ENCODE results near the gene RPL37. TPM values are rescaled to one million over a fixed set of nuclear protein-coding genes. Genes with fewer than 3 reads are reported as not detected.
"Not testable (repeated sequence)": the region's sequence is repeated elsewhere in the genome, so short reads cannot be mapped to it uniquely, and the experiment has no call there.

The RPL37 gene
- total RNA-seq, 1 donor from 2014 or later, result 1,632 TPM

GRCh38 chr5:40786664-40787063 is 48.4 kb downstream of the RPL37 start:
- Mint-ChIP-seq H3K36me3 (ENCODE audit: low read depth) (peaks cover 39% of the 10 kb centered on the region), H3K9me3 (peaks cover 21% of the 10 kb centered on the region), H3K4me1 (ENCODE audit: low read depth) (peaks cover 13% of the 10 kb centered on the region)
- intact Hi-C loops (cut with micrococcal nuclease); DNase-seq (ENCODE audit: low spot score); H3K4me3 Mint-ChIP-seq (ENCODE audit: low read depth); H3K27me3 Mint-ChIP-seq (ENCODE audit: low read depth); H3K27ac Mint-ChIP-seq: not testable (repeated sequence)

- no peak overlapping the region for H3K4me3 Mint-ChIP-seq (ENCODE audit: low read depth)
- peaks cover 21% of the 10 kb centered on the region for H3K9me3 Mint-ChIP-seq
- no peak overlapping the region for H3K27ac Mint-ChIP-seq
- H3K4me1 Mint-ChIP-seq (ENCODE audit: low read depth), result peaks cover 11% of the 10 kb centered on the region
- DNase-seq (ENCODE audit: low spot score), result no peak
- H3K36me3 Mint-ChIP-seq (ENCODE audit: low read depth), result peaks cover 39% of the 10 kb centered on the region
- intact Hi-C loops (cut with micrococcal nuclease), result no loop called here
- H3K27me3 Mint-ChIP-seq (ENCODE audit: low read depth), result no peaks in the 10 kb centered on the region
Observed at GRCh38 chr5:40784916-40785315, 50.1 kb downstream of the RPL37 start.

GRCh38 chr5:40784027-40784653 is 50.9 kb downstream of the RPL37 start:
- Mint-ChIP-seq H3K27ac (no peak overlapping the region), H3K9me3 (peaks cover 21% of the 10 kb centered on the region), H3K36me3 (ENCODE audit: low read depth) (peaks cover 34% of the 10 kb centered on the region), H3K4me3 (ENCODE audit: low read depth) (no peak overlapping the region), H3K4me1 (ENCODE audit: low read depth) (peaks cover 9% of the 10 kb centered on the region), H3K27me3 (ENCODE audit: low read depth) (no peaks in the 10 kb centered on the region)
- intact Hi-C loops (cut with micrococcal nuclease), result no loop called here
- no peak for DNase-seq (ENCODE audit: low spot score)

- Mint-ChIP-seq H3K27me3 (ENCODE audit: low read depth) (no peaks in the 10 kb centered on the region), H3K4me3 (ENCODE audit: low read depth) (no peak overlapping the region), H3K36me3 (ENCODE audit: low read depth) (peaks cover 19% of the 10 kb centered on the region), H3K9me3 (peaks cover 8% of the 10 kb centered on the region), H3K4me1 (ENCODE audit: low read depth) (peaks cover 9% of the 10 kb centered on the region), H3K27ac (no peak overlapping the region)
- no peak for DNase-seq (ENCODE audit: low spot score)
- intact Hi-C loops (cut with micrococcal nuclease), result no loop called here
Observed at GRCh38 chr5:40781843-40782409, 53.1 kb downstream of the RPL37 start.

- intact Hi-C loops (cut with micrococcal nuclease), result no loop called here
- Mint-ChIP-seq H3K4me1 (ENCODE audit: low read depth) (peaks cover 19% of the 10 kb centered on the region), H3K4me3 (ENCODE audit: low read depth) (no peak overlapping the region), H3K36me3 (ENCODE audit: low read depth) (peaks cover 19% of the 10 kb centered on the region), H3K27ac (no peak overlapping the region), H3K9me3 (no peaks in the 10 kb centered on the region), H3K27me3 (ENCODE audit: low read depth) (no peaks in the 10 kb centered on the region)
- no peak for DNase-seq (ENCODE audit: low spot score)
Observed at GRCh38 chr5:40780858-40781257, 54.2 kb downstream of the RPL37 start.

GRCh38 chr5:40780199-40780598 is 54.8 kb downstream of the RPL37 start:
- H3K9me3 Mint-ChIP-seq, result no peaks in the 10 kb centered on the region
- intact Hi-C loops (cut with micrococcal nuclease), result no loop called here

GRCh38 chr5:40779561-40779960 is 55.5 kb downstream of the RPL37 start:
- Mint-ChIP-seq H3K36me3 (ENCODE audit: low read depth) (peaks cover 25% of the 10 kb centered on the region), H3K4me1 (ENCODE audit: low read depth) (peaks cover 23% of the 10 kb centered on the region), H3K4me3 (ENCODE audit: low read depth) (no peak overlapping the region), H3K27ac (no peak overlapping the region), H3K9me3 (no peaks in the 10 kb centered on the region), H3K27me3 (ENCODE audit: low read depth) (no peaks in the 10 kb centered on the region)
- intact Hi-C loops (cut with micrococcal nuclease), result no loop called here
- DNase-seq (ENCODE audit: low spot score), result no peak

More at GRCh38 chr5:40780199-40780598, 54.8 kb downstream of the RPL37 start:
- no peaks in the 10 kb centered on the region for H3K27me3 Mint-ChIP-seq (ENCODE audit: low read depth)
- no peak for DNase-seq (ENCODE audit: low spot score)
- H3K27ac Mint-ChIP-seq, result no peak overlapping the region
- peaks cover 20% of the 10 kb centered on the region for H3K36me3 Mint-ChIP-seq (ENCODE audit: low read depth)
- H3K4me1 Mint-ChIP-seq (ENCODE audit: low read depth), result peaks cover 21% of the 10 kb centered on the region
- H3K4me3 Mint-ChIP-seq (ENCODE audit: low read depth), result no peak overlapping the region

- Mint-ChIP-seq H3K27ac (no peak overlapping the region), H3K4me1 (ENCODE audit: low read depth) (peaks cover 18% of the 10 kb centered on the region), H3K4me3 (ENCODE audit: low read depth) (no peak overlapping the region), H3K27me3 (ENCODE audit: low read depth) (no peaks in the 10 kb centered on the region), H3K36me3 (ENCODE audit: low read depth) (peaks cover 37% of the 10 kb centered on the region), H3K9me3 (no peaks in the 10 kb centered on the region)
- intact Hi-C loops (cut with micrococcal nuclease), result no loop called here
- DNase-seq (ENCODE audit: low spot score), result no peak
Observed at GRCh38 chr5:40778133-40778532, 56.9 kb downstream of the RPL37 start.

- Mint-ChIP-seq H3K9me3 (no peaks in the 10 kb centered on the region), H3K4me1 (ENCODE audit: low read depth) (peaks cover 18% of the 10 kb centered on the region), H3K27ac (peak overlapping the region; percentile 51), H3K36me3 (ENCODE audit: low read depth) (peaks cover 42% of the 10 kb centered on the region), H3K4me3 (ENCODE audit: low read depth) (no peak overlapping the region), H3K27me3 (ENCODE audit: low read depth) (no peaks in the 10 kb centered on the region)
- intact Hi-C loops (cut with micrococcal nuclease), result loop anchor here (2.0 kb wide), 1 partner anchor 20 kb away; no protein-coding TSS in a partner anchor
- DNase-seq (ENCODE audit: low spot score), result no peak
Observed at GRCh38 chr5:40776658-40776977, 58.4 kb downstream of the RPL37 start.

- H3K36me3 Mint-ChIP-seq (ENCODE audit: low read depth), result peaks cover 43% of the 10 kb centered on the region
- peaks cover 17% of the 10 kb centered on the region for H3K4me1 Mint-ChIP-seq (ENCODE audit: low read depth)
- H3K4me3 Mint-ChIP-seq (ENCODE audit: low read depth), result no peak overlapping the region
- DNase-seq (ENCODE audit: low spot score), result no peak
- no peaks in the 10 kb centered on the region for H3K9me3 Mint-ChIP-seq
- intact Hi-C loops (cut with micrococcal nuclease), result loop anchor here (2.0 kb wide), 1 partner anchor 21 kb away; no protein-coding TSS in a partner anchor
- H3K27ac Mint-ChIP-seq, result peak overlapping the region; percentile 51
- no peaks in the 10 kb centered on the region for H3K27me3 Mint-ChIP-seq (ENCODE audit: low read depth)
Observed at GRCh38 chr5:40775846-40776657, 59.0 kb downstream of the RPL37 start.

Other genes with a start within 250 kb of the RPL37 start
- 30.4 and 33.7 TPM in 2 replicates for gene PTGER4, start 155.3 kb downstream of the RPL37 start, total RNA-seq
- gene TTC33, start 79.3 kb downstream of the RPL37 start, total RNA-seq, result 29.0 and 29.3 TPM in 2 replicates
- gene PRKAA1, start 36.8 kb downstream of the RPL37 start, total RNA-seq, result 61.2 and 61.7 TPM in 2 replicates
- gene CARD6, start 6.1 kb upstream of the RPL37 start, total RNA-seq, result 1.5 and 1.6 TPM in 2 replicates
- gene C7, start 74.3 kb upstream of the RPL37 start, total RNA-seq, result not detected in 2 replicates
- gene MROH2B, start 236.1 kb upstream of the RPL37 start, total RNA-seq, result not detected in 2 replicates